Limb (tissue), 2 donors: ENCODE data around the gene KLHL22.
"Not testable (repeated sequence)": the region's sequence is repeated elsewhere in the genome, so short reads cannot be mapped to it uniquely, and the experiment has no call there.

Experiments used
- DNase-seq, 2 donors: peaks; one replicate each; pipeline ENCODE4 v3.0.0-alpha.2; 2016; ENCODE audit errors: extremely low spot score in 2 of 2

KLHL22 gene

DNA sequence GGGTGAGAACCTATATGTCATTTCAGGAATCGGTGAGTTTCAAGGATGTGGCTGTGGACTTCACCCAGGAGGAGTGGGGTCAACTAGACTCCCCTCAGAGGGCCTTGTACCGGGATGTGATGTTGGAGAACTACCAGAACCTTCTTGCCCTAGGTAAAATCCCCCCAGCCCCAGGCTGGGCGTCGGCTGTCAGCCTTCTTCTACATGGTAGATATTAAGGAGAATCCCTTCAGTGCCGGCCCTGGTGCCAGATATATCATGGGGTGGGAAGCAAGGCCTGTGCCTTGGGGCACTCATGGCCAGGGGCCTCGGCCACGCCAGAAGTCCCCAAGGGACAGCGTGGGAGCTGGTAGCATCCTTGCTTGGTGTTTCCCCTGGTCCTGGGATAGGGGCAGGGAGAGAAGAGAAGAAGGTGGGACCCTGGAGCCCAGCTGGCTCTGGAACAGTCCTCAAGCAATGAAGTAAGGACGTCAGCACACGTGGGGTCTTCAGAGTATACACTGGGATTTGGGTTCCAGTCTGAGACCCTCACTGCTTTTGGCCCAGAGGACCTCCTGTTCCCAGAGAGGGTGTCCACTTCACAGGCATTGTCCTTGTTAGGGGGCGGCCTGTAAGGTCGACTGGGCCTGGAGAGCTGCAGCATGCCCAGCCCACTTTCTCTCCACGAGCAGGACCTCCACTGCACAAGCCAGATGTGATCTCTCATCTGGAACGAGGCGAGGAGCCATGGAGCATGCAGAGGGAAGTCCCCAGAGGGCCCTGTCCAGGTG, 94.8 kb downstream of the KLHL22 start:
- no peak for DNase-seq

DNA sequence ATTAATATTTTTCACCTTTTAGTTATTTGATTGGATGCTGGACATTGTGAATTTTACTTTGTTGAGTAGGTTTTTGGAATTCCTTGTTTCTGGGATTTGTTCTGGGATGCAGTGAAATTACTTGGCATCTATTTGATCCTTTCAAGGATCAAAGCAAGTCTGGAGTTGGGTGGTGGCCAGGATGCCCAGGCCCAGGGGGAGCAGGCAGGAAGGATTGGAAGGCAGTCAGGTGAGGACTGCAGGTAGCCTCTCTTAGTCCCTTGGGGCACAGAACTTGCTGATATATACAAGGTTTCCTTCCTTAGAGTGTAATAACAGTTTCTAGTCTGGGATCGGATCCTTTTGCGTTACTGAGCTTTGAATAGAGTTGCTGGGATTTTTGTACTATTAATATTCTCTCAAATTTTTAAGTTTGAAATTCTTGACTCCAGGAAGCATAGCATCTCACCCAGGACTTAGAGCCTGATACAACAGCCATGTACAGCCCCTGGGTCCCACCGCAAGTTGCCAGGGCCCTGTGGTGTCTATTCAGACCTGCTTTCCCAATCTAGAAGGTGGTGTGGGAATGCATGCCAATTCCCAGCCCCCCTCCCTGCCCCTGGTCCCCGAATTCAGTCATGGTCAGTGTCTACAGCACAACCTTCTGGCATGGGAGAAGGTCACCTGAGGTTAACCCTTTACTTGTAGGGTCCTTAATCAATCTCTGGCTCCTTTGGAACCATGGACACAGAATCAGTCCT, 95.6 kb downstream of the KLHL22 start:
- no peak for DNase-seq

DNA sequence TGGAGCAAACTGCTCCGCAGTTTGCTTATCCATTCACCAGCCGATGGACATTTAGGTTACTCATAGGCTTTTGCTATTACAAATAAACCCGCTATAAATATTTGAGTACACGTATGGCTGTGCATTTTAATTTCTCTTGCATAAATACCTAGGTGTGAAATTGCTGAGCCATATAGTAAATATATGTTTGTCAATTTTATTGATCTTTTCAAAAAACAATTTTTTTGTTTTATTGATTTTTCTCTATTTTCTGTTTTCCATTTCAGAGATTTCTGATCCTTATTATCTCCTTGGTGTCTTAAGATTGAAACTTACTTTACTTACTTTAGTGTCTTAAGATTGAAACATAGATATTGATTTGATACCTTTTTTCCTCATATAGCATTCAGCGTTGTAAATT, 97.2 kb downstream of the KLHL22 start:
- DNase-seq: no peak

DNA sequence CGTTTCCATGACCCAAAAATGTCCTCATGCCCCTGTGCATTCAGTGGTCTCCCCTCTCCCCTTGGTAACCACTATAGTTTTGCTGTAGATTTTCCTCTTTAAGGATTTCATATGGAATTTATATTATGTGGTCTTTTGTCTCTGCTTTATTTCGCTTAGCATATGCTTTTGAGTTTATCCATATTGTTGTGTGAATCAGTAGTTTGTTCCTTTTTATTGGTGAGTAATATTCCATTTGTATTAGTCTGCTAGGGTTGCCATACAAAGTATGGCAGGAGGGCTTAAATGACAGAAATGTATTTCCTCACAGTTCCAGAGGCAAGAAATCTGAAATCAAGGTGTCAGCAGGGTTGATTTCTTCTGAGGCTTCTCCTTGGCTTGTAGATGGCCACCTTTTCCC, 98.1 kb downstream of the KLHL22 start:
- DNase-seq: no peak

DNA sequence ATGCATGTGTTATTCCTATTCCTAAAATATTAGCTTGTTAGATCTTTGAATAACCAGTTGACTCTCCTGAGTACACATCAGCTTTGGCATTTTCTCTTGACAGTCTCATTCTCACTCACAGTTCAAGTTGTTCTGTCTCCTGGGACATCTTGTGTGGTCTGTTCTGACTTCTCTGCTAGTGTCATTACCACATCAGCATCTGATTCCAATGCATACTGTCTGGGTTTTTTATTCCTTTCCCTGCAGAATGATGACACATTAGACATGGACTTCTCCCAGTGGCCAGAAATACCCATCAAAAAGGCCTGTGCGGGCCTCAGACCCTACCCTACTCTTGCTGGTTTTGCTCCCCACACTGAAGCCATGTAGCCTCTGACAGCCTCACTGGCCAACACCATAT, 99.0 kb downstream of the KLHL22 start:
- no peak for DNase-seq

DNA sequence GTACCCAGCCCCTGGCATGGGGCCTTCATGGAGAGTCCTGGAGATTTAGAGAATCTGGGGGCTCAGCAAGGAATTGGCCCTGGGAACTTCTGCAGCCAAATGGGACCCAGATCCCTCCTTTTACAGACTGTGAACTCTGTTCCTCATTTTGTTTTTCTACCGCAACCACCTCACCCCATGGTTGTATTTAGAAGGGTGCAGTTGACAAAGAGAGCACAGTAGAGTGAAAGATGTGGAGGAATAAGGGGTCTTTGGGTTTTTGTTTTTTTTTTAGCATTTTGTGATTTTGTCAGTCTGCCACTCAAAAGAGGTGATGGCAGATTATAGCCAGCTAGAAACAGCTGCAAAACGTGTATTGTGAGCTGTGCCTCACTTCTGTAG, 99.7 kb downstream of the KLHL22 start:
- no peak for DNase-seq

DNA sequence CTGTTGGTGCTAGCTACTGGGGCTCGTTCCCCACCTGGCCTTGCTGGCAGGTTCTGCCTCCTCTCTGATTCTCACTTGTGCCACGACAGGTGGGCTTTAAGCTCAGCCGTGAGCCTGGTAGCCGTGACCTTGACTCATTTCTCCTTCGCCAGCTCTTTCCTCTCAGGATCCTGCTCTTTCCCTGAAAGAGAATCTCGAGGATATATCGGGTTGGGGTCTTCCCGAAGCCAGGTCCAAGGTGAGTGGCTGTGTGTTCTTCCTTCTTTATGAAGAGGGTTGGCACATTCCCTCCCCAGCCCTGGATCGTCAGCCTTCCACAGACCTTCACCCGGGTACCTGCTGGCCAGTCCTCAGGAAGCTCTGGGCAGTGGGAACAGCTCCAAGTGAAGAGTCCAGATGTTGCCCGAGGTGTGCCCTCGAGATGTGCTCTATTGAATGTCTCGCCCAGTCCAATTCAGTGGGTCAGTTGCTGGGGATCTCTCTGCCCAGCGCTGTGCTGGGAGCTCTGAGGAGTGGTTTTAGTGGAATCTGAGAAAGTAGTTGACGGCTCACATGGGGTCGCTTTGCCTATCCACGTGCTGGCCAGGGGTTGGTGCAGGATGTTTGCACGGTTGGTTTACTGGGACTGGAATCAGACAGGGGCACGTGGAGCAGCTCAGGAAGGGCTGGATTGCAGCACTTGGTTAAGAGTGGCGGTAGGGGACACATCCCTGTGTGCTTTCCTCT, 100.3 kb downstream of the KLHL22 start:
- no peak for DNase-seq

DNA sequence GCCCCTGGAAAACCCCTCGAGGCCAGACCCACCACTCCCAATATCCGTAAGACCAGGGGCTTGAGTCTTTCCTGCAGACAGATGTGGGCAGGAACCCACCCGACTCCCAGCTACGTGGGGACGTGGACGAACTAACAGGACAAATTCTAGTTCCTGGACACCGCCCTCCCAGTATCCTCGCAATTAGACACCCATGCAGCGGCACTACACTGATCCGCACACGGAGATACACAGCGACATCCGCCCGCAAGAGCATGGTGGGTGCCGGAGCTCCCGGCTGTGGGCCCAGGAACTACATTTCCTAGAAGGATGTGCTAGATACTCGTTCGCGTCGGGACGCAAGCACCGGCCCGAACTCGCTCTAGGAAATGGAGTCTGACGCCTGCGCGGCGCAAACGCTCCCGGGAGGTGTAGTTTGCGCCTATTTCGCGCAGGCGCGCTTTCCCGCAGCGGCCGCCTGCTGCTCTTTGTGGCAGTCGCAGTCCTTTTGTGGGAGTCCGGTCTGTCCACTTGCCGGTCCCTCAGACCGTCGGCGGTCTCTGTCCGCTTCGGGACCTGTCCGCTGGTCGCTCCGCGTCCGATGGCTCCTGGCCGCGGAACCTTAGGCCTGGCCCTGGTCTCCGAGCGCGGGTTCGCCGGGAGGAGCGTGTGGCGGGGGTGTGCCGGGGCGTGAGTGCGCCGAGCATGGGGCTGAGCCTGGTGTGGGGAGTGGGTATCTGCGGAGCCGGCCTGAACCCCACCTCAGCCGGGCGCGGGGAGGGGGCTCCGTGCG, 101.7 kb downstream of the KLHL22 start, which contains the start of gene ZNF74:
Gene ZNF74, plus strand, starts transcription at position 447 of the 772 bp plus-strand sequence. CDS start 478 bp downstream, outside the sequence.
- peak; percentile 91 to 95 for DNase-seq

DNA sequence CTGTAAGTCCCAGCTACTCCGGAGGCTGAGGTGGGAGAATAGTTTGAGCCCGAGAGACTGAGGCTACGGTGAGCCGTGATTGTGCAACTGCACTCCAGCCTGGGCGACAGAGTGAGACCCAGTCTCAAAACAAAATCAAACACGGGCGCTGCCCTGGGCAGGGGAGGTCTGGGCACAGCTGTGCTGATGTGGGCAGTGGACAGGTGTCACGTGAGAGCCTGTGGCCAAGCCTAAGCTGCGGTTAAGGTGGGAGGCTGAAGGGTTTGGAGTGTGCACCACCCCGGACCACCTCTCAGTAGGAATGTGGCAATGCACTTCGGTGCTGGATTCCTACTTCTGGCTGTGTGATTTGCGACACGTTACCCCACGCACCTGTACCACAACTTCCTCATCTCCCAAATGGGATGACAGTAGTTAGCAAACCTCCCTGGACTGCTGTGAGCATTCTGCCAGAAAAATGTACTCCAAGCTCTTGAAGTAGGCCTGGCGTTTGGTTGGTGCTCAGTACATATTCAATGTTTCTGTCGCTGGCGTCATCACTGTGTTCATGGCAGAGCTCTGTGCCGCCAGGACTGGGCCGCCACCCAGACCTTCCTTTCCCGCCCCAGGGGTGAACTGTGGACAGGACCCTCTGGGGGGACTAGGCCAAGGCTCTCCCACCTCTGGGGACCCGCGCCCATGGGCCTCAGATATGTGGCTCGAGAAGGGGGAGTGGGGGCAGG, 102.5 kb downstream of the KLHL22 start:
- DNase-seq: no peak

DNA sequence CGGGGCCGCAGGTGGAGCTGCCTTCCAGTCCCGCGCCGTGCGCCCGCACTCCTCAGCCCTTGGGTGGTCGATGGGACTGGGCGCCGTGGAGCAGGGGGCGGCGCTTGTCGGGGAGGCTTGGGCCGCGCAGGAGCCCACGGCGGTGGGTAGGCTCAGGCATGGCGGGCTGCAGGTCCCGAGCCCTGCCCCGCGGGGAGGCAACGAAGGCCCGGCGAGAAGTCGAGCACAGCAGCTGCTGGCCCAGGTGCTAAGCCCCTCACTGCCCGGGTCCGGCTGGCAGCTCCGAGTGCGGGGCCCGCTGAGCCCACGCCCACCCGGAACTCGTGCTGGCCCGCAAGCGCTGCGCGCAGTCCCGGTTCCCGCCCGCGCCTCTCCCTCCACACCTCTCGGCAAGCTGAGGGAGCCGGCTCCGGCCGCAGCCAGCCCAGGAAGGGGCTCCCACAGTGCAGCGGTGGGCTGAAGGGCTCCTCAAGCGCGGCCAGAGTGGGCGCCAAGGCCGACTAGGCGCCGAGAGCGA, 103.2 kb downstream of the KLHL22 start:
- not testable (repeated sequence) for DNase-seq
